Hematopoietic multipotent progenitor cell treated with erythropoietin and hydrocortisone succinate and interleukin-3 and kit ligand, for 4 days (in vitro differentiated cells): ENCODE data around the gene USP30.
"Not testable (repeated sequence)": the region's sequence is repeated elsewhere in the genome, so short reads cannot be mapped to it uniquely, and the experiment has no call there.

Source experiments
- DNase-seq: peaks from one replicate; pipeline ENCODE4 v3.0.0-alpha.2; 2015

The USP30 gene

GRCh38 chr12:109053382-109054123 lies 1.2 kb downstream of the USP30 start:
- DNase-seq, result peak; percentile 28

DNA sequence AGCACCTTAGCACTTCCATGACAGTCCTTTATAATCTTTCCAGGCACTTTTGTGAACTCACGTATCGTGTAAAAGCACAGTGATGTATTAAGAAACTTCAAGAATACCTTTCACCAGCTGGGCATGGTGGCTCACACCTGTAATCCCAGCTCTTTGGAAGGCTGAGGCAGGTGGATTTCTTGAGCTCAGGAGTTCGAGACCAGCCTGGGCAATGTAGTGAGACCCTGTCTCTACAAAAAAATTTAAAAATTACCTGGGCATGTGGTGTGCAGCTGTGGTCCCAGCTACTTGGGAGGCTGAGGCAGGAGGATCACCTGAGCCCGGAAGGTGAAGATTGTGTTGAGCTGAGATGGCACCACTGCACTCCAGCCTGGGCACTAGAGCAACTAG lies 1.7 kb downstream of the USP30 start:
- not testable (repeated sequence) for DNase-seq

- DNase-seq, result no peak
These were observed 2.1 kb downstream of the USP30 start for GRCh38 chr12:109054520-109054919.

DNA sequence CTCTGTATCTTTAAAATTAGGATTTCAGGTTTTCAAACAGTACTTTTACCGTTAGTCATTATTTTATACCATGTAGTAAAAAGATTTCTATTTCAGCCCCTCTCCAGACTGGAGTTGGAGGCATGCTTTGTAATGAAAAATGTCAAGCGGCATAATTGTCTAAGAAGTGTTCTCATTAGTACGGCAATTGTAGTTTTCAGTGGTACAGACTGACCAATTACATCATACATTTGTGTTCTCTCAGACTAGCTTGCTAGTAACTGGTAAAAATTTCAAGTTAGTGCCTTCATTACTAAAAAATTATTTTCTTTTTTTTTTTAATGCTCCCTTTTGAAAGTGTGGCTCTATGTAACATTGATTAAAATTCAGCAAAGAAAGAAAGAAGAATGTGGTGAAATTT lies 4.5 kb downstream of the USP30 start:
- no peak for DNase-seq

- no peak for DNase-seq
These were observed 5.0 kb downstream of the USP30 start for GRCh38 chr12:109057376-109057775.

GRCh38 chr12:109058773-109059172 lies 6.4 kb downstream of the USP30 start:
- DNase-seq, result no peak

DNA sequence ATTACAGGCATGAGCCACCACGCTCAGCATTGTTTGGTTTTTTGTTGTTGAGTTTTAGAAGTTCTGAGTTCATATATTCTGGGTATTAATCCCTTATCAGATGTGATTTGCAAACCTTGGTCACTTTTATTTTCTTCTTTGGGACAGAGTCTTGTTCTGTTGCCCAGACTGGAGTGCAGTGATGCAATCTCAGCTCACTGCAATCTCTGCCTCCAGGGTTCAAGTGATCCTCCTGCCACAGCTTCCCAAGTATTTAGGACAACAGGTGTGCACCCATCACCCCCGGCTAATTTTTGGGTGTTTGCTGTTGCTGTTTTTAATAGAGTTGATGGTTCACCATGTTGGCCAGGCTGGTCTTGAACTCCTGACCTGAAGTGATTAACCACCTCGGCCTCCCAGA lies 11.8 kb downstream of the USP30 start:
- DNase-seq, result no peak

- DNase-seq, result no peak
These were observed 12.9 kb downstream of the USP30 start for GRCh38 chr12:109065154-109065852.

- no peak for DNase-seq
These were observed 13.4 kb downstream of the USP30 start for GRCh38 chr12:109065853-109066193.

GRCh38 chr12:109069307-109070271 lies 17.2 kb downstream of the USP30 start:
- no peak for DNase-seq

DNA sequence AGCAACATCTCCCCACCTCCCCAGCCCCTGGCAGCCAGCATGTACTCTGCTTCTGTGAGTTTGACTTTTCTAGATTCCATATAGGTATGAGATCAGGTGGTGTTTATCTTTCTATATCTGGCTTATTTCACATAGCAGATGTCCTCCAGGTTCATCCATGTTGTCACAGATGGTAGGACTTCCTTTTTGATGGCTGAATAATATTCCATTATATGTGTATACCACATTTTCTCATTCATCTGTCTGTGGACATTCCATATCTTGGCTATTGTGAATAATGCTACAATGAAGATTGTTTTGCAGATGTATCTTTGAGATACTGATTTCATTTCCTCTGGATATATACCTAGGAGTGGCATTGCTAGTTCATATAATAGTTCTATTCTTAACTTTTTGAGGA lies 22.5 kb downstream of the USP30 start:
- no peak for DNase-seq

DNA sequence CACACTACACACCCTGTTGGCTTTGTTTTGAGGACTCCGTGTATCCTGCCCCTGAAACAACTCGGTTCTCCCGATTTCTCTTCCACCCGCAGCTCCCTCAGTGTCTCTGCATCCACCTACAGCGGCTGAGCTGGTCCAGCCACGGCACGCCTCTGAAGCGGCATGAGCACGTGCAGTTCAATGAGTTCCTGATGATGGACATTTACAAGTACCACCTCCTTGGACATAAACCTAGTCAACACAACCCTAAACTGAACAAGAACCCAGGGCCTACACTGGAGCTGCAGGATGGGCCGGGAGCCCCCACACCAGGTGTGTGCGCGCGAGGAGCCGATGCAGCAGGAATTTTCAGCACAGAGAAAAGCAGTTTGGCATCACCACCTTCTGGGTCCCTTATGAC lies 30.4 kb downstream of the USP30 start:
- DNase-seq, result no peak

DNA sequence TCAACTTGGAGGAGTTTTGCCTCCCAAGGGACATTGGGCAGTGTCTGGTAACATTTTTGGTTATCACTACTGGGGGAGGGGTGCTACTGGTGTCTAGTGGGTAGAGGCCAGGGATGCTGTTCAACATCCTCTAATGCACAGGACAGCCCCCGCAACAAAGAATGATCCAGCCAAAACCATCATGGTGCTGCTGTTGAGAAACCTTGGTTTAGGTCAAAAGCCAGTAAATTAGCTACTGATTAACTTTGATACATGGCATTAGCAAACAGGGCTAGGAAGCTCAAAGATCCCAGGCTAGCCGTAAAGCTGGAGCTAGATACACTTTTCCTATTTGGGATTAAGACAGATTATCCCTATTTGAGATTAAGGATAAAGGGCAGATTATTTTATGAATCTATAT lies 32.0 kb downstream of the USP30 start:
- no peak for DNase-seq

- no peak for DNase-seq
These were observed 33.2 kb downstream of the USP30 start for GRCh38 chr12:109085590-109085989.

- DNase-seq, result no peak
These were observed 34.9 kb downstream of the USP30 start for GRCh38 chr12:109087250-109087649.

DNA sequence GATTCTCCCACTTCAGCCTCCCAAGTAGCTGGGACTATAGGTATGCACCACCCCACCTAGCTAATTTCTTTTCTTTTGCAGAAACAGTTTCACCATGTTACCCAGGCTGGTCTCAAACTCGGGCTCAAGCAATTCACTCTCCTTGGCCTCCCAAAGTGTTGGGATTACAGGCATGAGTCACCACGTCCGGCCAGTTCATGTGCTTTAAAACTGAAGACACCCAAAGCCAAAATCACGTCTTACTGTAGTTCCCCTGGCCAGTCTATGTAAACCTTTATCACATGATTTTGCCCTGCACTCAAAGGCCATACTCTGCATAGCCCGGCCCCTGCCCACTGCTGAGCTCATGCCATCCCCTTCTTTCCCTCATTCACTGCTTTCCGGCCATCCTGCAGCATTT lies 36.4 kb downstream of the USP30 start:
- no peak for DNase-seq

DNA sequence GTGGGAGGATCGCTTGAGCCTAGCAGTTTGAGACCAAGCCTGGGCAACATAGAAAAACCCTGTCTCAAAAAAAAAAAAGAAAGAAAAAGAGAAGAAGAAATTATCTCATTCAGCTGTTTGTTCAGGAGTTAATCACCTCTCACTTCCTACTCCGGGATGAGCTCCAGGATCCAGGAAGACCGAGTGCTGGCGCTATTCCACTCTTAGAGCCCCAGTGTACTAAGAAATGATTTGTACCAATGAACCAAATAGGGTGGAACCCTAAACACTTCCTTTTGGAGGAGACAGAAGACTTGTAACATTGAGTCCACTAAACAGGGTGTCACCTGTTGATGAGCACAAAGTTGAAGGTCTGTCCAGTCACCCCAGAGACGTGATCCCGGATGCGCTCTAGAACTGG lies 37.3 kb downstream of the USP30 start:
- DNase-seq, result no peak

- DNase-seq, result peak; percentile 41
These were observed 40.2 kb downstream of the USP30 start for GRCh38 chr12:109092497-109093021.

DNA sequence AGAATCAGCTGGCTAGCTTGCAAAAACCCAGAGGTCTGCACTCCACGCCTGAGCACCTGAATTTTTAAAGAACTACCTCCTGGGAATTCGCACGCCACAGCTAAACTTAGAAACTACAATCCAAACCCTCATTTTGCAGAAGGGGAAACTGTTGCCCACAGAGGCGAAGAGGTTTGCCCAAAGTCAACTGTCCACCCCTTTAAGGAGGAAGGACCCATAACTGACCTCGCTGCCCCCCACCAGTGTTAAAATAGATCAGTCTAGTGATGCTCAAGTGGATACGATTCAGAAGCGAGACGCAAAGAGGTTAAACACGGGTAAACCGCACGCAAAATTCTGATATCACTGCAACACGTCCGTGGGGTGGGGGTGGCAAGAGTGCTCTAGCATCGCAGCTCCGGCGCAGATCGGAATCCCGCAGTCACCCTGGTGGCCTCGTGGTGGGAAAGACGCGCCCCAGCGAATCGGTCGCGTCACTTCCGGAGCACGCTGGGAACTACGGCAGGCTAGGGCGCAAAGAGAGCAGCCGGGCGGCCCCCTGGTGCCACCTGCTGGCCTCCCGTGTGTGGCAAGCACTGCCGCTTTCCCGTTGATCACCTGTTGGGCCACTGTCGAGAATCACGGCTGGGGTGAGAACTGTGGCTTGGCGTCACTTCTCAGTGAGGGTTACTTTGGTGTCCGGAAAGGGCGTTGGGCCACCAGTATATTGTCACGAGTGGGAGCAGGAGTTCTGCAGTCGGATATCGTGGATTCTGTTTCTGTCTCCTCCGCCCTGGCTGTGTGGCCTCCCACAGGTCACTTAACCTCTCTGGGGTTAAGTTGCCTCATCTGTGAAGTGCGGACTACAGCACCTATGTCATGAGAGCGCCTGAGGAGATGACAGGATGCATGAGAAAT lies 40.9 kb downstream of the USP30 start, which contains the start of gene ALKBH2:
Gene ALKBH2, minus strand, starts transcription at position 451 of the 897 bp plus-strand sequence. CDS start 686 bp downstream, outside the sequence.
- DNase-seq, result peak; percentile 97

DNA sequence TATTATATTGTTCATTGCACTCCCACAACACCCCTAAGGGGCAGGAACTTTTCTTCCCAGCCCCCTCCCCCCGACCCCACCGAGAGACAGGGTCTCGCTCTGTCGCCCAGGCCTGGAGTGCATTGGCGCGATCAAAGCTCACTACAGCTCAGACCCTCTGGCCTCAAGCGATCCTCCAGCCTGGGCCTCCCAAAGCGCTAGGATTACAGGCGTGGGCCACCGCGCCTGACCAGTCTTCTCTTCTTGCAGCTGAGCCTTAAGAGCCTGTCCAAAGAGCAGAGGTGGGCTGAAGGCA lies 44.7 kb downstream of the USP30 start:
- no peak for DNase-seq

GRCh38 chr12:109097435-109098182 lies 45.2 kb downstream of the USP30 start, which contains the start of gene UNG:
Gene UNG, plus strand, starts transcription at chr12:109097597. Its CDS starts 83 bp downstream, at chr12:109097680.
- peak; percentile 98 for DNase-seq
